Liver (tissue), 3 donors: ENCODE data around the gene CEP85L.

ENCODE experiments used
- ATF3 ChIP-seq: IDR thresholded peaks from 2 replicates; pipeline ENCODE4 v1.6.1; 2016; ENCODE audit warnings: antibody characterized with exemption
- CTCF ChIP-seq: fragments of 150-350 bp; IDR thresholded peaks from 2 replicates; pipeline ENCODE4 v1.5.1; 2017; ENCODE audit warnings: improper control_type of control experiment, low read depth, low read length; ENCODE audit not compliant: missing input control
- EGR1 ChIP-seq, 2 donors: IDR thresholded peaks; 2 replicates each; pipeline ENCODE4 v1.6.1; 2016 to 2018; ENCODE audit warnings: antibody characterized with exemption in 2 of 2, low read depth in 2 of 2
- GABPA ChIP-seq, 2 donors: IDR thresholded peaks in 1 of 2; conservative IDR thresholded peaks in 1 of 2; 2 replicates each; pipeline ENCODE4 v1.6.1; 2016; ENCODE audit warnings: antibody characterized with exemption in 2 of 2, mild to moderate bottlenecking in 1 of 2, moderate library complexity in 1 of 2
- HNF4G ChIP-seq: IDR thresholded peaks from 2 replicates; pipeline ENCODE4 v1.6.1; 2016; ENCODE audit warnings: antibody characterized with exemption
- JUND ChIP-seq, 2 donors: IDR thresholded peaks; 2 replicates each; pipeline ENCODE4 v1.6.1; 2016; ENCODE audit warnings: antibody characterized with exemption in 2 of 2
- MAX ChIP-seq: IDR thresholded peaks from 2 replicates; pipeline ENCODE4 v1.6.1; 2016; ENCODE audit warnings: antibody characterized with exemption
- NR2F2 ChIP-seq: IDR thresholded peaks from 2 replicates; pipeline ENCODE4 v1.6.1; 2016; ENCODE audit warnings: antibody characterized with exemption
- RAD21 ChIP-seq, 2 donors: IDR thresholded peaks; 2 replicates each; pipeline ENCODE4 v1.6.1; 2016; ENCODE audit warnings: antibody characterized with exemption in 2 of 2, mild to moderate bottlenecking in 2 of 2
- REST ChIP-seq: IDR thresholded peaks from 2 replicates; pipeline ENCODE4 v1.6.1; 2016; ENCODE audit warnings: antibody characterized with exemption, mild to moderate bottlenecking
- SP1 ChIP-seq: IDR thresholded peaks from 2 replicates; pipeline ENCODE4 v1.6.1; 2018; ENCODE audit warnings: antibody characterized with exemption, mild to moderate bottlenecking
- TAF1 ChIP-seq: conservative IDR thresholded peaks from 2 replicates; pipeline ENCODE4 v1.6.1; 2016; ENCODE audit warnings: antibody characterized with exemption, mild to moderate bottlenecking
- donor health status: healthy.
- donor health status: healthy.

DNA sequence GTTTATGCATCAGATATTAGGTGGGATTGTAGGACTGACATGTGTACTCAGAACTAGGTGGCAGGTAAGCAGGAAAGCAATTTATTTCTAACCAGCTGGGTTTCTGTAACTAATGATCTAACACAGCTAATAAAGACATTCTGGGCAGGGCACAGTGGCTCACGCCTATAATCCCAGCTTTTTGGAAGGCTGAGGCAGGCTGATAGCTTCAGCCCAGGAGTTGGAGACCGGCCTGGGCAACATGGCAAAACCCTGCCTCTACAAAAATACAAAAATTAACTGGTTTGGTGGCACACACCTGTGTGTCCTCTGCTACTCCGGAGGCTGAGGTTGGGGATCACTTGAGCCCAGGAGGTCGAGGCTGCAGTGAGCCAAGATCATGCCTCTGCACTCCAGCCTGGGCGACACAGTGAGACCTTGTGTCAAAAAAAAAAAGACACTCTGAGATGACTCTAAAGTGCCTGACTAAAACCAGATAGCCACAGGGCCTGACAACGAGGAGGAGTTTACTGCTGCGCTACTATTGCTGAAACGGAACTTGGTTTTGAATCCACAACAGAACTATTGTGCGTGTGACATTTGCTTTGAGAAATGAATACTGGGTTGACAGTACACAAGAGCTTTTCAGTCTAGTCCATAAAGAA lies 29.2 kb upstream of the CEP85L start:
- TF ChIP-seq CTCF (no peak), JUND (IDR thresholded peaks at IDR 0.05) (no peak), MAX (no peak), RAD21 (IDR thresholded peaks at IDR 0.05) (no peak), GABPA (IDR thresholded peaks at IDR 0.05 in 1 of 2, conservative IDR thresholded peaks at IDR 0.05 in 1 of 2) (no peak), TAF1 (no peak), EGR1 (IDR thresholded peaks at IDR 0.05; ENCODE audit: low read depth in 2 of 2) (no peak), REST (no peak), HNF4G (no peak), NR2F2 (no peak), SP1 (no peak), ATF3 (no peak)
